ENCODE measurements around the gene HOXD4.

HOXD4 gene

DNA sequence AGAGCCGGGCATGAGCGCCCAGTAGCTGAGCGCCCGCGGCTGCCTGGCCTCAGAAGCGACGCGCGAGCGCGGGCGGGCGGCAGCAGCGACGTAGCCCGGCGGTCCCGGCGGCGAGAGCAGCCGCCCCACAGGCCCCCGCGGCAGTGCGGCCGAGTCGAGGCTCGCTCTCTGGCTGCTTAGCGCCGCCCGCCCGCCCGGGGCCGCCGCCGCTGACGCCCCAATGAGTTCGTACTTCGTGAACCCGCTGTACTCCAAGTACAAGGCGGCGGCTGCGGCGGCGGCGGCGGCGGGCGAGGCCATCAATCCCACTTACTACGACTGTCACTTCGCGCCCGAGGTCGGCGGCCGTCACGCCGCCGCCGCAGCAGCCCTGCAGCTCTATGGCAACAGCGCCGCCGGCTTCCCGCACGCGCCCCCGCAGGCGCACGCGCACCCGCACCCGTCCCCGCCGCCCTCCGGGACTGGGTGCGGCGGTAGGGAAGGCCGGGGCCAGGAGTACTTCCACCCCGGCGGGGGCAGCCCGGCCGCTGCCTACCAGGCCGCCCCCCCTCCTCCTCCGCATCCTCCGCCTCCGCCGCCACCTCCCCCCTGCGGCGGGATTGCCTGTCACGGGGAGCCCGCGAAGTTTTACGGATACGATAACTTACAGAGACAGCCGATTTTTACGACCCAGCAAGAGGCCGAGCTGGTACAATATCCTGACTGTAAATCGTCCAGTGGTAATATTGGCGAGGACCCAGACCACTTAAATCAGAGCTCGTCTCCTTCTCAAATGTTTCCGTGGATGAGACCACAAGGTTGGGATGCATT is 21.0 kb upstream of the HOXD4 start (continued):
- TF ChIP-seq ZNF658 (tag by site-specific recombination; IDR thresholded peaks at IDR 0.05): no peak
- no peak for TF ChIP-seq ZNF132 (tag by site-specific recombination; IDR thresholded peaks at IDR 0.05; ENCODE audit: borderline replicate concordance)
- peak; percentile 63; the same call in 1 of the 2 replicates for TF ChIP-seq ZNF335 (tag by site-specific recombination; conservative IDR thresholded peaks at IDR 0.05)
- TF ChIP-seq ZNF843 (tag by site-specific recombination; IDR thresholded peaks at IDR 0.05): peak; percentile 90
- no peak for TF ChIP-seq ZNF48 (tag by site-specific recombination; IDR thresholded peaks at IDR 0.05)
- no peak for TF ChIP-seq REPIN1 (tag by site-specific recombination; IDR thresholded peaks at IDR 0.05; ENCODE audit: low read depth)
- TF ChIP-seq, protein P1, sequence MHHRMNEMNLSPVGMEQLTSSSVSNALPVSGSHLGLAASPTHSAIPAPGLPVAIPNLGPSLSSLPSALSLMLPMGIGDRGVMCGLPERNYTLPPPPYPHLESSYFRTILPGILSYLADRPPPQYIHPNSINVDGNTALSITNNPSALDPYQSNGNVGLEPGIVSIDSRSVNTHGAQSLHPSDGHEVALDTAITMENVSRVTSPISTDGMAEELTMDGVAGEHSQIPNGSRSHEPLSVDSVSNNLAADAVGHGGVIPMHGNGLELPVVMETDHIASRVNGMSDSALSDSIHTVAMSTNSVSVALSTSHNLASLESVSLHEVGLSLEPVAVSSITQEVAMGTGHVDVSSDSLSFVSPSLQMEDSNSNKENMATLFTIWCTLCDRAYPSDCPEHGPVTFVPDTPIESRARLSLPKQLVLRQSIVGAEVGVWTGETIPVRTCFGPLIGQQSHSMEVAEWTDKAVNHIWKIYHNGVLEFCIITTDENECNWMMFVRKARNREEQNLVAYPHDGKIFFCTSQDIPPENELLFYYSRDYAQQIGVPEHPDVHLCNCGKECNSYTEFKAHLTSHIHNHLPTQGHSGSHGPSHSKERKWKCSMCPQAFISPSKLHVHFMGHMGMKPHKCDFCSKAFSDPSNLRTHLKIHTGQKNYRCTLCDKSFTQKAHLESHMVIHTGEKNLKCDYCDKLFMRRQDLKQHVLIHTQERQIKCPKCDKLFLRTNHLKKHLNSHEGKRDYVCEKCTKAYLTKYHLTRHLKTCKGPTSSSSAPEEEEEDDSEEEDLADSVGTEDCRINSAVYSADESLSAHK (tag by site-specific recombination; IDR thresholded peaks at IDR 0.05): peak; percentile 84
- TF ChIP-seq WT1 (tag by site-specific recombination; IDR thresholded peaks at IDR 0.05): peak; percentile 56; the same call in 1 of the 2 replicates
- peak; percentile 81 for TF ChIP-seq ZXDB (tag by site-specific recombination; IDR thresholded peaks at IDR 0.05)
- no peak for TF ChIP-seq ZNF202 (tag by site-specific recombination; IDR thresholded peaks at IDR 0.05; ENCODE audit: borderline replicate concordance)
- TF ChIP-seq ZNF664 (tag by site-specific recombination; IDR thresholded peaks at IDR 0.05): no peak
- TF ChIP-seq, protein P2, sequence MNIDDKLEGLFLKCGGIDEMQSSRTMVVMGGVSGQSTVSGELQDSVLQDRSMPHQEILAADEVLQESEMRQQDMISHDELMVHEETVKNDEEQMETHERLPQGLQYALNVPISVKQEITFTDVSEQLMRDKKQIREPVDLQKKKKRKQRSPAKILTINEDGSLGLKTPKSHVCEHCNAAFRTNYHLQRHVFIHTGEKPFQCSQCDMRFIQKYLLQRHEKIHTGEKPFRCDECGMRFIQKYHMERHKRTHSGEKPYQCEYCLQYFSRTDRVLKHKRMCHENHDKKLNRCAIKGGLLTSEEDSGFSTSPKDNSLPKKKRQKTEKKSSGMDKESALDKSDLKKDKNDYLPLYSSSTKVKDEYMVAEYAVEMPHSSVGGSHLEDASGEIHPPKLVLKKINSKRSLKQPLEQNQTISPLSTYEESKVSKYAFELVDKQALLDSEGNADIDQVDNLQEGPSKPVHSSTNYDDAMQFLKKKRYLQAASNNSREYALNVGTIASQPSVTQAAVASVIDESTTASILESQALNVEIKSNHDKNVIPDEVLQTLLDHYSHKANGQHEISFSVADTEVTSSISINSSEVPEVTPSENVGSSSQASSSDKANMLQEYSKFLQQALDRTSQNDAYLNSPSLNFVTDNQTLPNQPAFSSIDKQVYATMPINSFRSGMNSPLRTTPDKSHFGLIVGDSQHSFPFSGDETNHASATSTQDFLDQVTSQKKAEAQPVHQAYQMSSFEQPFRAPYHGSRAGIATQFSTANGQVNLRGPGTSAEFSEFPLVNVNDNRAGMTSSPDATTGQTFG (tag by site-specific recombination; IDR thresholded peaks at IDR 0.05; ENCODE audit: borderline replicate concordance): no peak
- TF ChIP-seq, protein P3, sequence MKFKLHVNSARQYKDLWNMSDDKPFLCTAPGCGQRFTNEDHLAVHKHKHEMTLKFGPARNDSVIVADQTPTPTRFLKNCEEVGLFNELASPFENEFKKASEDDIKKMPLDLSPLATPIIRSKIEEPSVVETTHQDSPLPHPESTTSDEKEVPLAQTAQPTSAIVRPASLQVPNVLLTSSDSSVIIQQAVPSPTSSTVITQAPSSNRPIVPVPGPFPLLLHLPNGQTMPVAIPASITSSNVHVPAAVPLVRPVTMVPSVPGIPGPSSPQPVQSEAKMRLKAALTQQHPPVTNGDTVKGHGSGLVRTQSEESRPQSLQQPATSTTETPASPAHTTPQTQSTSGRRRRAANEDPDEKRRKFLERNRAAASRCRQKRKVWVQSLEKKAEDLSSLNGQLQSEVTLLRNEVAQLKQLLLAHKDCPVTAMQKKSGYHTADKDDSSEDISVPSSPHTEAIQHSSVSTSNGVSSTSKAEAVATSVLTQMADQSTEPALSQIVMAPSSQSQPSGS (tag by site-specific recombination; IDR thresholded peaks at IDR 0.05; ENCODE audit: low read depth): no peak
- TF ChIP-seq ZNF169 (tag by site-specific recombination; IDR thresholded peaks at IDR 0.05): no peak
- TF ChIP-seq, protein P4, sequence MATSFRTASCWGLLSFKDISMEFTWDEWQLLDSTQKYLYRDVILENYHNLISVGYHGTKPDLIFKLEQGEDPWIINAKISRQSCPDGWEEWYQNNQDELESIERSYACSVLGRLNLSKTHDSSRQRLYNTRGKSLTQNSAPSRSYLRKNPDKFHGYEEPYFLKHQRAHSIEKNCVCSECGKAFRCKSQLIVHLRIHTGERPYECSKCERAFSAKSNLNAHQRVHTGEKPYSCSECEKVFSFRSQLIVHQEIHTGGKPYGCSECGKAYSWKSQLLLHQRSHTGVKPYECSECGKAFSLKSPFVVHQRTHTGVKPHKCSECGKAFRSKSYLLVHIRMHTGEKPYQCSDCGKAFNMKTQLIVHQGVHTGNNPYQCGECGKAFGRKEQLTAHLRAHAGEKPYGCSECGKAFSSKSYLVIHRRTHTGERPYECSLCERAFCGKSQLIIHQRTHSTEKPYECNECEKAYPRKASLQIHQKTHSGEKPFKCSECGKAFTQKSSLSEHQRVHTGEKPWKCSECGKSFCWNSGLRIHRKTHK (tag by site-specific recombination; IDR thresholded peaks at IDR 0.05): no peak
- TF ChIP-seq ZNF133 (tag by site-specific recombination; IDR thresholded peaks at IDR 0.05): no peak
- TF ChIP-seq SCRT2 (tag by site-specific recombination; IDR thresholded peaks at IDR 0.05): no peak
- TF ChIP-seq, protein P5, sequence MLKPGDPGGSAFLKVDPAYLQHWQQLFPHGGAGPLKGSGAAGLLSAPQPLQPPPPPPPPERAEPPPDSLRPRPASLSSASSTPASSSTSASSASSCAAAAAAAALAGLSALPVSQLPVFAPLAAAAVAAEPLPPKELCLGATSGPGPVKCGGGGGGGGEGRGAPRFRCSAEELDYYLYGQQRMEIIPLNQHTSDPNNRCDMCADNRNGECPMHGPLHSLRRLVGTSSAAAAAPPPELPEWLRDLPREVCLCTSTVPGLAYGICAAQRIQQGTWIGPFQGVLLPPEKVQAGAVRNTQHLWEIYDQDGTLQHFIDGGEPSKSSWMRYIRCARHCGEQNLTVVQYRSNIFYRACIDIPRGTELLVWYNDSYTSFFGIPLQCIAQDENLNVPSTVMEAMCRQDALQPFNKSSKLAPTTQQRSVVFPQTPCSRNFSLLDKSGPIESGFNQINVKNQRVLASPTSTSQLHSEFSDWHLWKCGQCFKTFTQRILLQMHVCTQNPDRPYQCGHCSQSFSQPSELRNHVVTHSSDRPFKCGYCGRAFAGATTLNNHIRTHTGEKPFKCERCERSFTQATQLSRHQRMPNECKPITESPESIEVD (tag by site-specific recombination; IDR thresholded peaks at IDR 0.05): peak; percentile 87
- TF ChIP-seq ZNF785 (tag by site-specific recombination; IDR thresholded peaks at IDR 0.05): no peak
- no peak for TF ChIP-seq MYNN (tag by site-specific recombination; IDR thresholded peaks at IDR 0.05; ENCODE audit: borderline replicate concordance)
- no peak for TF ChIP-seq ZNF175 (tag by site-specific recombination; IDR thresholded peaks at IDR 0.05)
- TF ChIP-seq, protein P6, sequence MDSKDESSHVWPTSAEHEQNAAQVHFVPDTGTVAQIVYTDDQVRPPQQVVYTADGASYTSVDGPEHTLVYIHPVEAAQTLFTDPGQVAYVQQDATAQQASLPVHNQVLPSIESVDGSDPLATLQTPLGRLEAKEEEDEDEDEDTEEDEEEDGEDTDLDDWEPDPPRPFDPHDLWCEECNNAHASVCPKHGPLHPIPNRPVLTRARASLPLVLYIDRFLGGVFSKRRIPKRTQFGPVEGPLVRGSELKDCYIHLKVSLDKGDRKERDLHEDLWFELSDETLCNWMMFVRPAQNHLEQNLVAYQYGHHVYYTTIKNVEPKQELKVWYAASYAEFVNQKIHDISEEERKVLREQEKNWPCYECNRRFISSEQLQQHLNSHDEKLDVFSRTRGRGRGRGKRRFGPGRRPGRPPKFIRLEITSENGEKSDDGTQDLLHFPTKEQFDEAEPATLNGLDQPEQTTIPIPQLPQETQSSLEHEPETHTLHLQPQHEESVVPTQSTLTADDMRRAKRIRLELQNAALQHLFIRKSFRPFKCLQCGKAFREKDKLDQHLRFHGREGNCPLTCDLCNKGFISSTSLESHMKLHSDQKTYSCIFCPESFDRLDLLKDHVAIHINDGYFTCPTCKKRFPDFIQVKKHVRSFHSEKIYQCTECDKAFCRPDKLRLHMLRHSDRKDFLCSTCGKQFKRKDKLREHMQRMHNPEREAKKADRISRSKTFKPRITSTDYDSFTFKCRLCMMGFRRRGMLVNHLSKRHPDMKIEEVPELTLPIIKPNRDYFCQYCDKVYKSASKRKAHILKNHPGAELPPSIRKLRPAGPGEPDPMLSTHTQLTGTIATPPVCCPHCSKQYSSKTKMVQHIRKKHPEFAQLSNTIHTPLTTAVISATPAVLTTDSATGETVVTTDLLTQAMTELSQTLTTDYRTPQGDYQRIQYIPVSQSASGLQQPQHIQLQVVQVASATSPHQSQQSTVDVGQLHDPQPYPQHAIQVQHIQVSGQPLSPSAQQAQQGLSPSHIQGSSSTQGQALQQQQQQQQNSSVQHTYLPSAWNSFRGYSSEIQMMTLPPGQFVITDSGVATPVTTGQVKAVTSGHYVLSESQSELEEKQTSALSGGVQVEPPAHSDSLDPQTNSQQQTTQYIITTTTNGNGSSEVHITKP (tag by site-specific recombination; IDR thresholded peaks at IDR 0.05): no peak
- TF ChIP-seq ZNF624 (tag by site-specific recombination; IDR thresholded peaks at IDR 0.05): no peak
- no peak for TF ChIP-seq ZNF837 (tag by site-specific recombination; IDR thresholded peaks at IDR 0.05)
- no peak for TF ChIP-seq ZFP3 (tag by site-specific recombination; IDR thresholded peaks at IDR 0.05; ENCODE audit: low read depth)
- TF ChIP-seq ZNF558 (tag by site-specific recombination; IDR thresholded peaks at IDR 0.05): no peak
- TF ChIP-seq ZNF521 (tag by site-specific recombination; IDR thresholded peaks at IDR 0.05): no peak
